ENCODE data around the gene TIGD6. TPM values are rescaled to one million over a fixed set of nuclear protein-coding genes. Genes with fewer than 3 reads are reported as not detected.

TIGD6 gene
- polyA plus RNA-seq (2013): 2.6 TPM

DNA sequence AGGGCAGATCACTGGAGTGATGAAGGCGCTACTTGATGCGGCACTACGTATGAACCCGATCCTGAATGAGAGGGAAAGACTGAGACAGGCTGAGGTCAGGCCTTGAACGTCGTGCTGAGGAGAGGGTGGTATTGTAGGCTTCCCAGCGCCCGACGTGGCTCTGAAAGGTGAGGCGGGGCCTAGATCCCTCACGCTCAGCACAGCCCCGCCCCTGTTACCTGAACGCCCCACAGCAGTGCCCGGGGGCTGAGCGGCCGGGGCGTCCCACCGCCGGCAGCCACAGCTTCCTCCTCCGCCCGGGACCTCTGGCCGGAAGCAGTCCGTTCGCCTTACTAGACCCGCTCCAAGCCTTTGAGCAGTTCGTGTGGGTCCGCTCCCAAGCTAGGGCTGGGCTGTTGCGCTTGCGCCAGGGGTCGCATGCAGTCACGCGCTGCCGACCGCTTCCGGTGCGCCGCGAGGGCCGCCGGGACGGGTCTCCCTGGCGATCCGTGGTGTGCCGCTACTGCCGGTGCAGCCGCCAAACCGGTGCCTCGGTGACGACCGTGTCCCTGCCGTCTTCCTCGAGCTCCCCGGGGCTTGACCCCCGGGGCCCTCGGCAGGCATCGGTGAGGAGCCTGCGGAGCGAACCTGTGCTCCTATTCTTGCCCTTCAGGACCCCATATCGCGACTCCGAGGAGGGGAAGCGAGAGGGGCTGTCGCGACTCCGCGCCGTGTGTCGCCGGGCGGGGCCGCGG, at the start of gene TIGD6, which contains the start of gene HMGXB3:
Gene TIGD6 (minus strand): TSS at position 399 of the 734 bp plus-strand sequence. CDS start 4,306 bp downstream, outside the sequence.
Gene HMGXB3 (plus strand): TSS at position 484 of the 734 bp plus-strand sequence. CDS start 4,114 bp downstream, outside the sequence.
- peak within 1 kb of the TSS; percentile 61 to 87 for H3K27ac ChIP-seq (ENCODE audit: insufficient read depth in 1 of 2, low read depth in 1 of 2, low read length in 2 of 2, poor library complexity in 1 of 2, severe bottlenecking in 2 of 2)
- no peaks in the 10 kb centered on the region for H3K9me3 ChIP-seq (ENCODE audit: control extremely low read depth in 1 of 5, control insufficient read depth in 4 of 5, insufficient read depth in 2 of 5, low read depth in 1 of 5, low read length in 4 of 5)
- WGBS (ENCODE audit: insufficient coverage): under 1% methylated on average over 58 of the region's 72 CpGs
- ChIA-PET POLR2A (interaction anchor here (0.7 kb wide), 1 partner anchor 41 kb away, joined by 3 read pairs; no protein-coding TSS in a partner anchor), CTCF (interaction anchor here (0.8 to 2.3 kb wide), 8 partner anchors 9 to 170 kb away, joined by 3 to 10 read pairs (median 5); no protein-coding TSS in a partner anchor)
- H3K36me3 ChIP-seq (ENCODE audit: control insufficient read depth in 4 of 4, insufficient read depth in 4 of 4, low read length in 3 of 4): peaks cover 4 to 17% (median 11%) of the 10 kb centered on the region in 4 experiments
- peak within 1 kb of the TSS; percentile 82 to 93 (median 89) for H3K4me3 ChIP-seq (ENCODE audit: control insufficient read depth in 1 of 7, extremely low read depth in 1 of 7, insufficient read depth in 4 of 7, low read depth in 2 of 7, low read length in 6 of 7)
- peak; percentile 93 to 98 (median 96) for DNase-seq
- H3K27me3 ChIP-seq (replicated peaks in 2 of 5; ENCODE audit: control insufficient read depth in 4 of 5, insufficient read depth in 5 of 5, low read length in 4 of 5): no peaks in the 10 kb centered on the region
- peaks cover 11 to 33% (median 30%) of the 10 kb centered on the region in 4 experiments for H3K4me1 ChIP-seq (ENCODE audit: control extremely low read depth in 1 of 4, control insufficient read depth in 4 of 4, insufficient read depth in 4 of 4, low read length in 3 of 4)

DNA sequence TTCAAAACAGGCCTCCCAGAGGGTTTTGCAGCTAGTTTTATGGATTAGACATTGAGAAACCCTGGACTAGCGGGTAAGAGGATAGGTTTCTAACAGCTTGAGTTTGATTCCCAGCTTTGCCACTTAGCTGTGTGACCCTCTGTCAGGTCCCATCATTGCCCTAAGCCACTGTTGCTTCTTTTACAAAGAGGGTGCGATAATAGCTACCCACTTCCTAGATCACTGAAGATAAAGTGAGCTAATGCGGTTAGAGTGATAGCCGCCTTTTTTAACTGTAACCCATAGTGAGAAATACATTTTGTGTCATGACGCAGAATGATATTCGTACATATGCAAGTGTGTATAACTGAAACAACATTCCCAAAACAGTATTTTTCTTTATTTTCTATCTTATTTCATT, 45.6 kb upstream of the TIGD6 start:
- no peak for DNase-seq
- H3K27ac ChIP-seq (ENCODE audit: insufficient read depth in 1 of 2, low read depth in 1 of 2, low read length in 2 of 2, poor library complexity in 1 of 2, severe bottlenecking in 2 of 2): no peak overlapping the region
- peaks cover 4 to 46% (median 18%) of the 10 kb centered on the region in 4 experiments for H3K4me1 ChIP-seq (ENCODE audit: control extremely low read depth in 1 of 4, control insufficient read depth in 4 of 4, insufficient read depth in 4 of 4, low read length in 3 of 4)
- no peak overlapping the region for H3K4me3 ChIP-seq (ENCODE audit: control insufficient read depth in 1 of 7, extremely low read depth in 1 of 7, insufficient read depth in 4 of 7, low read depth in 2 of 7, low read length in 6 of 7)
- ChIA-PET POLR2A (no interaction called here), CTCF (interaction anchor here (0.7 to 4.9 kb wide), 11 partner anchors 13 to 279 kb away, joined by 3 to 70 read pairs (median 4); no protein-coding TSS in a partner anchor)
- H3K36me3 ChIP-seq (ENCODE audit: control insufficient read depth in 4 of 4, insufficient read depth in 4 of 4, low read length in 3 of 4): peaks cover 16 to 91% (median 72%) of the 10 kb centered on the region in 4 experiments
- WGBS (ENCODE audit: insufficient coverage): 67% methylated on average over 2 of the region's 6 CpGs
- H3K27me3 ChIP-seq (replicated peaks in 2 of 5; ENCODE audit: control insufficient read depth in 4 of 5, insufficient read depth in 5 of 5, low read length in 4 of 5): no peaks in the 10 kb centered on the region
- H3K9me3 ChIP-seq (ENCODE audit: control extremely low read depth in 1 of 5, control insufficient read depth in 4 of 5, insufficient read depth in 2 of 5, low read depth in 1 of 5, low read length in 4 of 5): no peaks in the 10 kb centered on the region

DNA sequence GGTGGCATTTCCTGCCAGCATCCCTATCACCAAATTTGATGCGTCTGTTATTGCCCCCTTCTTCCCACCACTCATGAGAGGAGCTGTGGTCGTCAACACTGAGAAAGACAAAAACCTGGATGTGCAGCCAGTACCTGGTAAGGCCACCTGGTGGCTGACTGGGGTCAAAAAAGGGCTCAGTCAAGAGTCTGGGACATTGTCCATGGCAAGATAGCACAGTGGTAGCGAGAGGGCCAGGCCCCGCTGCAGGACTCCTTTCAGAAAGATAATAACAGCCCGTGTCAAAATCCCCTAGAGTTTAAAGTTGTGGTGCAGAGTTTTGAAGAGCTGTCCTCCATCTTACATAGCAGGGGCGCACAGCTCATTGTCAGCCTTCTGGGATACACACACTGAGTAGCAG, 45.1 kb upstream of the TIGD6 start:
- Histone ChIP-seq H3K27ac (ENCODE audit: insufficient read depth in 1 of 2, low read depth in 1 of 2, low read length in 2 of 2, poor library complexity in 1 of 2, severe bottlenecking in 2 of 2) (no peak overlapping the region), H3K4me3 (ENCODE audit: control insufficient read depth in 1 of 7, extremely low read depth in 1 of 7, insufficient read depth in 4 of 7, low read depth in 2 of 7, low read length in 6 of 7) (no peak overlapping the region), H3K9me3 (ENCODE audit: control extremely low read depth in 1 of 5, control insufficient read depth in 4 of 5, insufficient read depth in 2 of 5, low read depth in 1 of 5, low read length in 4 of 5) (no peaks in the 10 kb centered on the region), H3K36me3 (ENCODE audit: control insufficient read depth in 4 of 4, insufficient read depth in 4 of 4, low read length in 3 of 4) (peaks cover 19 to 91% (median 72%) of the 10 kb centered on the region in 4 experiments), H3K27me3 (replicated peaks in 2 of 5; ENCODE audit: control insufficient read depth in 4 of 5, insufficient read depth in 5 of 5, low read length in 4 of 5) (no peaks in the 10 kb centered on the region), H3K4me1 (ENCODE audit: control extremely low read depth in 1 of 4, control insufficient read depth in 4 of 4, insufficient read depth in 4 of 4, low read length in 3 of 4) (peaks cover 4 to 41% (median 15%) of the 10 kb centered on the region in 4 experiments)
- CTCF ChIA-PET: interaction anchor here (0.8 to 4.9 kb wide), 11 partner anchors 10 to 279 kb away, joined by 3 to 70 read pairs (median 4); no protein-coding TSS in a partner anchor
- peak in 1 of 3 donors; percentile 37 for DNase-seq
- POLR2A ChIA-PET: no interaction called here
- WGBS (ENCODE audit: insufficient coverage): 96% methylated on average over 6 of the region's 6 CpGs

DNA sequence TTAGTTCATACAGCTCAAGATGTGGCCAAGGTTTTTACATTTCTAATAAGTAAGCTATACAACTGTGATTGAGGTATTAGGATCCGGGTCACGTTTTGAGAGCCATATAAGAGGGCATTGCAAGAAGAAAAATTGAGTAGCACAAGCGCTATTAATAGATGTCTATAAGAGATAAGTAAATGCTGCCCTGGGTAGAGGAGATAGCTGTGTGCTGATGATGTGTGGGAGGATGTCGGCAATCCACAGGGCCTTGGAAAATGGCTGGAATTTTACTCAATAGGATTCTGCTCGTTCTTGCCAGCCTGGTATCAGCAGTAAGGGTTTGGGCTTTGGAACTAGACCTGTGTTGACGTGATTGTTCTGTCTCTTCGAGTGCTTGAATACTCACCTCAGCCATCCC, 44.3 kb upstream of the TIGD6 start:
- no peak for DNase-seq
- POLR2A ChIA-PET: interaction anchor here (1.0 to 1.6 kb wide), 2 partner anchors 37 to 45 kb away, joined by 3 read pairs; no protein-coding TSS in a partner anchor
- H3K36me3 ChIP-seq (ENCODE audit: control insufficient read depth in 4 of 4, insufficient read depth in 4 of 4, low read length in 3 of 4): peaks cover 22 to 89% (median 70%) of the 10 kb centered on the region in 4 experiments
- WGBS (ENCODE audit: insufficient coverage): 88% methylated on average over 6 of the region's 7 CpGs
- no peak overlapping the region for H3K27ac ChIP-seq (ENCODE audit: insufficient read depth in 1 of 2, low read depth in 1 of 2, low read length in 2 of 2, poor library complexity in 1 of 2, severe bottlenecking in 2 of 2)
- peak overlapping the region in 1 of 7 experiments; percentile 41 for H3K4me3 ChIP-seq (ENCODE audit: control insufficient read depth in 1 of 7, extremely low read depth in 1 of 7, insufficient read depth in 4 of 7, low read depth in 2 of 7, low read length in 6 of 7)
- peaks cover 4 to 33% (median 15%) of the 10 kb centered on the region in 4 experiments for H3K4me1 ChIP-seq (ENCODE audit: control extremely low read depth in 1 of 4, control insufficient read depth in 4 of 4, insufficient read depth in 4 of 4, low read length in 3 of 4)
- no peaks in the 10 kb centered on the region for H3K9me3 ChIP-seq (ENCODE audit: control extremely low read depth in 1 of 5, control insufficient read depth in 4 of 5, insufficient read depth in 2 of 5, low read depth in 1 of 5, low read length in 4 of 5)
- CTCF ChIA-PET: interaction anchor here (1.0 to 4.9 kb wide), 15 partner anchors 9 to 280 kb away, joined by 3 to 70 read pairs (median 3); no protein-coding TSS in a partner anchor
- no peaks in the 10 kb centered on the region for H3K27me3 ChIP-seq (replicated peaks in 2 of 5; ENCODE audit: control insufficient read depth in 4 of 5, insufficient read depth in 5 of 5, low read length in 4 of 5)

DNA sequence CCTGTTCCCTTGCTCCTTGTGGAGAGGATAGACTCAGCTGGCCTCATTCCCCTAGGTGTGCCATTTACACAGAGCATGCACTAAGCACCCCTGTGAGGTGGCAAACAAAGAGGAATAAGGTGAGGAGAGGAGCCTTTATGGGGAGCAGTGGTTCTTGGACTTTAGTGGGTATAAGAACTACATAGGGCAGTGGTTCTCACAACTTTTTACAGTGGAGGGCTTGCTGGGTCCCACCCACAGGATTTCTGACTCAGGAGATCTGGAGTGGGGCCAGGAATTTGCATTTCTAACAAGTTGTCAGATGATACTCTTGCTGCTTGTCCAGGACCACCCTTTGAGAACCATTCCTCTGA, 43.9 kb upstream of the TIGD6 start:
- DNase-seq: no peak
- Histone ChIP-seq H3K9me3 (ENCODE audit: control extremely low read depth in 1 of 5, control insufficient read depth in 4 of 5, insufficient read depth in 2 of 5, low read depth in 1 of 5, low read length in 4 of 5) (no peaks in the 10 kb centered on the region), H3K27ac (ENCODE audit: insufficient read depth in 1 of 2, low read depth in 1 of 2, low read length in 2 of 2, poor library complexity in 1 of 2, severe bottlenecking in 2 of 2) (no peak overlapping the region), H3K36me3 (ENCODE audit: control insufficient read depth in 4 of 4, insufficient read depth in 4 of 4, low read length in 3 of 4) (peaks cover 22 to 88% (median 69%) of the 10 kb centered on the region in 4 experiments), H3K4me1 (ENCODE audit: control extremely low read depth in 1 of 4, control insufficient read depth in 4 of 4, insufficient read depth in 4 of 4, low read length in 3 of 4) (peaks cover 4 to 32% (median 15%) of the 10 kb centered on the region in 4 experiments), H3K27me3 (replicated peaks in 2 of 5; ENCODE audit: control insufficient read depth in 4 of 5, insufficient read depth in 5 of 5, low read length in 4 of 5) (no peaks in the 10 kb centered on the region), H3K4me3 (ENCODE audit: control insufficient read depth in 1 of 7, extremely low read depth in 1 of 7, insufficient read depth in 4 of 7, low read depth in 2 of 7, low read length in 6 of 7) (peak overlapping the region in 2 of 7 experiments; percentile 2 to 41)
- ChIA-PET POLR2A (interaction anchor here (1.0 to 1.6 kb wide), 2 partner anchors 38 to 46 kb away, joined by 3 read pairs; no protein-coding TSS in a partner anchor), CTCF (interaction anchor here (1.0 to 4.9 kb wide), 9 partner anchors 9 to 174 kb away, joined by 3 to 70 read pairs (median 3); no protein-coding TSS in a partner anchor)

DNA sequence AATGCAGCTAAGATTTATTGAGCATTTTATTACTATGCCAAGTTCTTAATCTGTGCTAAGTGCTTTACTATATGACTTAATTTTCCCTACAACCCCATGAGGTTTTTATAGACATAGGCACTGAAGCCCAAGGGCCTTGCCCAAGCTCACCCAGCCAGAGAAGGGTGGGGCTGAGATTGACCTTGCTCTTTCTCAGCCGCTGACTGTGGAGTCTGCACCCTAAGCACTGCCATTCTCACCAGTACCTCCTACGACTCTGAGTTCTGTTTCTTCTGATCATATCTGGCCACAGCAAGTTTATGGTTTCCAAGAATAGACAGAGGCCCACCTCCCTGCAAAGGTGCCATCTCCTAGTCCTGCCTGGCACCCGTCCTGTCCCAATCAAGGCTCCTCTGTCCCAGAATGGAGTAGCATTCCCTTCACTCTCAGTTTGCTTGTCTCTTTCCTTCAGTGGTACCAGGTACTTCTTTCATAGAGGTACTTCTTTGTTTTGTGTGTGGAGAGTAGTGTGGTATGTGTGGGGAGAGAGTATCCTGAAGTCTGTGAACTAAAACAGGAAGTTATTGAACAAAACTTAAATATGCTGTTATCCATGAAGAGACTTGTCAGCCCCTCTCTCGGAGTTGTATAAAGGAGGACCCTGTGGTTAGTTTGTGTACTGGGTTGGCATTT, 43.3 kb upstream of the TIGD6 start:
- H3K4me3 ChIP-seq (ENCODE audit: control insufficient read depth in 1 of 7, extremely low read depth in 1 of 7, insufficient read depth in 4 of 7, low read depth in 2 of 7, low read length in 6 of 7): peak overlapping the region in 3 of 7 experiments; percentile 2 to 41 (median 10)
- WGBS (ENCODE audit: insufficient coverage): 30% methylated on average over 4 of the region's 4 CpGs
- CTCF ChIA-PET: interaction anchor here (0.7 to 4.9 kb wide), 13 partner anchors 9 to 217 kb away, joined by 3 to 70 read pairs (median 3); no protein-coding TSS in a partner anchor
- no peaks in the 10 kb centered on the region for H3K9me3 ChIP-seq (ENCODE audit: control extremely low read depth in 1 of 5, control insufficient read depth in 4 of 5, insufficient read depth in 2 of 5, low read depth in 1 of 5, low read length in 4 of 5)
- H3K36me3 ChIP-seq (ENCODE audit: control insufficient read depth in 4 of 4, insufficient read depth in 4 of 4, low read length in 3 of 4): peaks cover 19 to 87% (median 67%) of the 10 kb centered on the region in 4 experiments
- H3K27me3 ChIP-seq (replicated peaks in 2 of 5; ENCODE audit: control insufficient read depth in 4 of 5, insufficient read depth in 5 of 5, low read length in 4 of 5): no peaks in the 10 kb centered on the region
- no peak overlapping the region for H3K27ac ChIP-seq (ENCODE audit: insufficient read depth in 1 of 2, low read depth in 1 of 2, low read length in 2 of 2, poor library complexity in 1 of 2, severe bottlenecking in 2 of 2)
- peak in 2 of 3 donors; percentile 76 to 79 for DNase-seq
- POLR2A ChIA-PET: interaction anchor here (1.0 to 1.6 kb wide), 2 partner anchors 38 to 46 kb away, joined by 3 read pairs; no protein-coding TSS in a partner anchor
- peaks cover 4 to 32% (median 15%) of the 10 kb centered on the region in 4 experiments for H3K4me1 ChIP-seq (ENCODE audit: control extremely low read depth in 1 of 4, control insufficient read depth in 4 of 4, insufficient read depth in 4 of 4, low read length in 3 of 4)

All from common myeloid progenitor, CD34-positive (primary cell).